ENCODE data around the gene STARD8.
"Not testable (repeated sequence)": the region's sequence is repeated elsewhere in the genome, so short reads cannot be mapped to it uniquely, and the experiment has no call there.

STARD8 gene

DNA sequence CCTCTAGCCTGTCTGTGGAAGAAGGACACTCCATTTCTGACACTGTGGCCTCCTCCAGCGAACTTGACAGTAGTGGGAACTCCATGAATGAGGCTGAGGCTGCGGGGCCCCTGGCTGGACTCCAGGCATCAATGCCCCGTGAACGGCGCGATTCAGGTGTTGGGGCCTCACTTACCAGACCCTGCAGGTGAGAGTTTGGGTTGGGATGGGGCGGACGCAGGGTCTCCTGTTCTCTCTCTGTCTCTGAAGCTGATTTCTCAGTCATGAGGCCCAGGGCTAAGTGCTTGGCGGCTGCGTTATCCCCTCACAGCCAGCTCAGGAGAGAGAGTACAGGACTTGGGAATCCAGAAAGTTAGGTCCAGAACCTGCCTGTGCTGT lies 71.0 kb downstream of the STARD8 start:
- DNase-seq, result no peak

DNA sequence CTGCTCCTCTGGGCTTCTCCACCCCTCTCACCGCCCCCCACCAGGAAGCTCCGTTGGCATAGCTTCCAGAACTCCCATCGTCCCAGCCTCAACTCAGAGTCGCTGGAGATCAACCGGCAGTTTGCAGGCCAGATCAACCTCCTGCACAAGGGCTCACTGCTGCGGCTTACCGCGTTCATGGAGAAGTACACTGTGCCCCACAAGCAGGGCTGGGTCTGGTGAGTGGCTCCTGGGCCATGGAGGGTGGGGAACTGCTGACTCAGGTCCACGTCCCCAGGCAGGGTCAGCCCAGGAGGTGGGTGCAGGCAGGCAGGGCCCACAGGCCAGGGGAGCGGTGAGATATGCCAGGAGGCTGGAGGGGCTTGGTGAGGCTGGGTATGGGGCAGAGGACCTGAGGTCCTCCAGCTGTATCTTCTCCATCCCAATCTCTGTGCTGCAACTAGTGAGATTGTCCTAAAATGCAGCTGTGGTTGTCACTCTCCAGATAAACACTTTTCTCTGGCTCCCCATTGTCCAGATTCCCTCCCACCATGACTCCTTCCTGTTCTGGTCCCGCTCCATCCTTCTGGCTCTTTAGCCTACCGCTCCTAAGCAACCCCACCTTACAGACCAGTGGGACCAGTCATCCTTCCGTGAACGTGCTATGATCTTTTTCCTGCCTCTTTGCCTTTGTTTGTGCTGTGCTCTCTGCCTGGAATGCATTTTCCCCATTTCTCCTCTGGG lies 71.9 kb downstream of the STARD8 start:
- DNase-seq, result no peak

DNA sequence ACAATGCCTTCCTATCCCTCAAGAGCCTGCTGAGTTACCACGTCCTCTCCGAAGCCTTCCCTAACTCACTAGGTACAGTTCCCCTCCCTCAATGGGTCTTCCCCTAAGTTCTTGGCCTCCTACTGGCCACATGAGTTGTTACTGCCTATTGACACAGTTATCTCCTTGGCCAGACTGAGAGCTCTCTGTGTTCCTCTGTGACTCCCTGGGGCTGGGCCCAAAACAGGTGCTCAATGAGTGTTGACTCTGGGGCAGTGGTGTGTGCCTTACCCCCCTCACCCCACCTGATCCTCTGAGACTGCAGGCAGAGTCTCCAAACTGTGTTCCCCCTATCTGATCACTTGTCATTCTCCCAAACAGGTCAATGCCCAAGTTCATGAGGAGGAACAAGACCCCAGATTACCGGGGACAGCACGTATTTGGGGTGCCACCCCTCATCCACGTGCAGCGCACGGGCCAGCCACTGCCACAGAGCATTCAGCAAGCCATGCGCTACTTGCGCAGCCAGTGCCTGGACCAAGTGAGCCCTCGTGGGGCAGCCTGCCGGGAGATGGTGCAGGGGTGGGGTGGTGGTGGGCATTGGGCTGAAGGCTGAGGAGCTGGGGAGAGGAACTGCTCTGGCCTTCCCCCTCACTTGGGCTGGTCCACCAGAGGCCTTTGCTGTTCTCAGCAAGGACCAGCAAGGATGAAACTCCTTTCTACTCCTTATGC lies 72.6 kb downstream of the STARD8 start:
- DNase-seq, result peak in 1 of 2 experiments; percentile 6

DNA sequence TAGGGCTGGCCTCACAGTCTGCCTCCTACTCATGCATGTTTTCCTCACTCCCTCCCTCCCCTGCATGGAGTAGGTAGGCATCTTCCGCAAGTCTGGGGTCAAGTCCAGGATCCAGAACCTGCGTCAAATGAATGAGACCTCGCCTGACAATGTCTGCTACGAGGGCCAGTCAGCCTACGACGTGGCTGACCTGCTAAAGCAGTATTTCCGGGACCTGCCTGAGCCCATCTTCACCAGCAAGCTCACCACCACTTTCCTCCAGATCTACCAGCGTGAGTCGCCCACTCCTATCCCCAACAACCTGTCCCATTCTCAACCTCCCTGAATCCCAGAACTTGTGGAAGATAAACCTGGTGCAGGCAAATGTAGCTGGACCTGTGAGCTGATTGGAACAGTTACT lies 73.4 kb downstream of the STARD8 start:
- no peak for DNase-seq

DNA sequence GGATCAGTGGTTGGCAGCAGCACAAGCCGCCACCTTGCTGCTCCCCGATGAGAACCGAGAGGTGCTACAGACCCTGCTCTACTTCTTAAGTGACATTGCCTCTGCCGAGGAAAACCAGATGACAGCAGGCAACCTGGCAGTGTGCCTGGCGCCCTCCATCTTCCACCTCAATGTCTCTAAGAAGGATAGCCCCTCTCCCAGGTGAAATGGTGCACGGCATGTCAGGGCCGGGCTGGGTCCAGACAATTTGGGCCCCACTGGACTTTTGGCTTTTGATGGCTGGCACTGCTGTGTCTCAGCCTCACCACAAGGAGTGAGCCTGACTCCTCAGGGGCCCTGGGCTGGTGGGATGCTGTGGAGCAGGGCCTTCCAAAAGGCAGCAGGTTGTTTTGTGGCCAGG lies 74.1 kb downstream of the STARD8 start:
- DNase-seq, result no peak

DNA sequence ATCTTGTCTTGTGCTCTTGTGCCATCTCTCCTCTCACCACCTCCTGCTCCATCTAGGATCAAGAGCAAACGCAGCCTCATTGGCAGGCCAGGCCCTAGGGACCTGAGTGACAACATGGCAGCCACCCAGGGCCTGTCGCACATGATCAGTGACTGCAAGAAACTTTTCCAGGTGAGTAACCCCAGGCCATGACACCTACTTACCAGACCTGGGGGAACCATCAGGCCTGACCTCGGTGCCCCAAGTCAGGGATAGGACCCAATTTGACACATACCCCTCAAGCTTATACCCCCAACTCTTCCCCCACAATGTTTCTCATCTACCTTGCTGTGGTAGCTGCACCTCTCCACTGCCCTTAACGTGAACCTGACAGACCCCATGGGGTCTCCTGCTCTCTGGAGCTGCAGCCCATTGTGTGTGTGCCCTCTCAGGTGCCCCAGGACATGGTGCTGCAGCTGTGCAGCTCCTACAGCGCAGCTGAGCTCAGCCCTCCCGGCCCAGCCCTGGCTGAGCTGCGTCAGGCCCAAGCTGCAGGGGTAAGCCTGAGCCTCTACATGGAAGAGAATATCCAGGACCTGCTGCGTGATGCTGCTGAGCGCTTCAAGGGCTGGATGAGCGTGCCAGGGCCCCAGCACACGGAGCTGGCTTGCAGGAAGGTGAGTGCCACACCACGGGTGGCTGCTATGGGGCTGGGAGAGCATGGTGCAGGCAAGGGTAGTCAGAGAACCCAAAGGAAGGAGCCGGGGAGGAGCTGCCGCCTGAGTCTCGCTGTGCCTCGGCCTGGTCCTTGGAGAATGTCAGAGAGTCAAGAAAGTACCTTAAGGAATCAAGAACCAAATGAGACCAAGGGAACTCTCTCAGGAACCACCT lies 74.8 kb downstream of the STARD8 start:
- no peak for DNase-seq

DNA sequence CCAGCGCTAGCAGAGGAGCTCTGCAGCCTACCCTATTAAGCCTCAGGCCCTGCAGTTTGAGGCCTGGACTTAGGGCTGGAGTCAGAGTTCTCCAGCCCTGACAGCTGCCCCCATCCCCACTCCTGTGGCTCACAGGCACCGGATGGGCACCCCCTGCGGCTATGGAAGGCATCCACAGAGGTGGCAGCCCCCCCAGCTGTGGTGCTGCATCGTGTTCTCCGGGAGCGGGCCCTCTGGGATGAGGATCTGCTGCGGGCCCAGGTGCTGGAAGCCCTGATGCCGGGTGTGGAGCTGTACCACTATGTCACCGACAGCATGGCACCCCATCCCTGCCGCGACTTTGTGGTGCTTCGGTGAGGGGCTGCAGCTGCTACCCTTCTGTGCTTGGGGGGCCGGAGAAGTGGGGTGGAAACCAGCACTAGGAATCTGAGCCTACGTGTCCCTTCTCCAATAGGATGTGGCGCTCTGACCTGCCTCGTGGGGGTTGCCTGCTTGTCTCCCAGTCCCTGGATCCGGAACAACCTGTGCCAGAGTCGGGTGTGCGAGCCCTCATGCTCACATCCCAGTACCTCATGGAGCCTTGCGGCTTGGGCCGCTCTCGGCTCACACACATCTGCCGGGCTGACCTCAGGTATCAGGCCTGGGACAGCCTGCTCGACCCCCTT lies 76.2 kb downstream of the STARD8 start:
- no peak for DNase-seq

DNA sequence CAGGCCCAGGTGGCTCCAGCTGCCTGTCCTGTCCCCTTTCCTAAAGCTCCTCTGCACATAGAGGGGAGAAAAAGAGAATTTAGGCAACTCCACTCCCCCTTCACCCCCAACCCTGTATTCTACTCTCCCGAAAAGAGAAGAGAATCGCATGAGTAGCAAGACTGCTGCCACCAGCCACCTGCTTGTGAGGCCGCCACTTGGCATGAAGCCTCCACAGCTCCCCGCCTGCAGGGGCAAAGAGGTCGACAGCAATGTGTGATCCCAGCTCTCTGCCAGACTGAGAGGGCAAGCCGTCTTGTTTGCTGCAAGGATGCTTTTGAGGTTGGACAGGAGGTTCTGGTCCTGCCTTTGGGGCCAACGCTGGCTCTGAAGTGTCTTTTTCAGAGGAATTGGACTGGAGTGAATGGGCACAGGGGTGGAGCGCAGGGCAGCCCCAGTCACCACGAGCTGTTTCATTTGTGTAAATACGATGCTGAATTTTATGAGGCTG lies 77.1 kb downstream of the STARD8 start:
- DNase-seq, result no peak

DNA sequence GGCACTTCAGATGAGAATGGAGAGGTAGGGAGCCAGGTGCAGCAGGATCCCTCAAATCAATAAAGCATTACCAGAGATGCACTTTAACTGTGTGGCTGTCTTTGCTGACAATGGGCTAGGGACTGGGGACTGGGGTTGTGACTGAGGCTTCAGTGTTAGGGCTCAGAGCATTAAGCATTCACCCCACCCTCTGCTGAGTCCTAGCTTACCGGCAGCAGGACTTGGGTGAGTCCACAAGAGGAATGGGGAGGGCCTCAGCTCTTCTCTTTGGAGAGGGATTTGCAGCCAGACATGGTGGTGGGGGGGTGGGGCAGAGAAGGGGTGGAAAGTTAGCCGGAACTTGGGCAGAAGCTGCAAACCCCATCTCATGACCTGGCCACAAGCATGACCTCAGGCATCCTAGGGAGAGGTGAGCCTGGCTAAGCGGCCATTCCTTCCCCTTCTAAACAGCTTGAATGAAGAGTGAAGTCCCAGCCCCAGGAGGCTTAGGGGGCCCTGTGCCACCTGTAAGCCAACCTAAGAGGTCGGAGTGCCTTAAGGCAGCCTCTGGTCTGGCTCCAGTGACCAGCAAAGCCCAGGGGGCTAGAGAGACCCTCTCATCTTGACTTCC lies 78.4 kb downstream of the STARD8 start:
- no peak for DNase-seq

DNA sequence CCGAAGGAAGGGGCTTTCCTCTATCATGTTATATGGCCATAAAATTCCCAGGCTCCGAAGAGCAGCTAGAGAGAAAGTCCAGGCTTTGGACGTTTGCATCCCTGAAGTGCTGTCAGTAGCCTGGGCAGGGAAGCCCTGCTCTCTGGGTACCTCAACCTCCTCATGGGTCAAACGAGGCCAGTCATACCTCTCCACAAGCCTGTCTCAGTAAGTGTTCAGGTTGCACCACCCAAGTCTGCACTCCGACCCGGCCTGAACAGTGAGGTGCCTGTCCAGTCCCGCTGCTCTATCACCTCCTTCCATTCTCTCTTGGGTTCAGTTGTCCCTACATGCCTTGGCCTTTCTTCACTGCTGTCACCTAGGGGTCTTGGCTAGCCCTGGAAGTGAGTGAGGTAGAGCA lies 78.9 kb downstream of the STARD8 start:
- no peak for DNase-seq

DNA sequence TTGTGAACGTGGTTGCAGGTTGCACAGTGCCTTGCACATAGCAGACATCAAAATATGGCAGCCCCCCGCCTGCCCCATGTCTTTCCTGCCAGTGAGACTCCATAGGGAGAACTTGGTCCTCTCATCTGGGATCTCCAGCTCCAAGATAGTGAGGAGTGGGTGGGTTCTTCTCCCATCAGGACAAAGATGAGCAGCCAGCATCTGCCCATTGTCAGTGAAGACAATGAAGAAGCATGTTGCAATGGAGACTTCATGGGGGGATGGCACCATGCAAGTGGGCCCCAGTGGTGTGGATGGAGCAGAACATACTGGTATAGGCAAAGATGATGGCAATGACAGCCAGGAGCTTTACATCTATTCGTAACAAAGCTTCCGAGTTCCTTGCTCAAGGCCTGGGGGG lies 80.2 kb downstream of the STARD8 start:
- DNase-seq, result no peak

DNA sequence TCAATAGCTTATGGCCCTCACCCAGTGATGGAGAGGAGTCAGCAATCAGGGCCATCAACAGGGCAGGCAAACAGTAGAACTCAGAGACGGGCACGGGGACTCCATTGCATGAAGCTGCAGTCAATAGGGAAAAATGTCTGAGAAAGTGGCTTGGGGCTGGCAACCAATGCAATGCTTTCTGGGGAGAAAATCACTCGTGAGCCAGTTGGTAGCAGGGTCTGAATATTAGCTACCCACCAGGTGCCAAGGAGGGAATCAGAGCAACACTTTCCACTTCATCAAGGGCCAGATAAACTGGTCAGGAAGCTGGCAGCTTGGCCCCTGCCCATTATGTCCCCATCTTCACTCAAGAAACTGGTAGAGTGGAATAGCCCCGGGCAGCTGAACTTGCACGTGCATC lies 80.7 kb downstream of the STARD8 start:
- DNase-seq, result no peak

DNA sequence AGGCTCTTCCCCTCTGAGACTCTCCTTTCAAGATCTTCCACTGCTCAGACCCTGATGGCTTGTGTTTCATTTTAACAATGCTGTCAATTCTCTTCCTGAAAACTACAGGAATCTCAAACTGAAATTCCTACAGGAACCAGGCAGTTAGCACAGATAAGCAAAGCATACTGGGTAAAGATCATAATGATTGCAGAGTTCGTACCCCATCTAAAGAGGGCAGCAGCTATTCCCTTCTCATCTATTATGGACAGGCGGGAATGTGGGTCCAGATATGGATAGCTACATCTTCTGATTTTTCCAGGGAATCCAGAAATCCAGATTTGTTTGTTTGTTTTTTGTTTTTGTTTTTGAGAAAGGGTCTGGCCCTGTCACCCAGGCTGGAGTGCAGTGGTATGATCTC lies 83.8 kb downstream of the STARD8 start:
- no peak for DNase-seq

DNA sequence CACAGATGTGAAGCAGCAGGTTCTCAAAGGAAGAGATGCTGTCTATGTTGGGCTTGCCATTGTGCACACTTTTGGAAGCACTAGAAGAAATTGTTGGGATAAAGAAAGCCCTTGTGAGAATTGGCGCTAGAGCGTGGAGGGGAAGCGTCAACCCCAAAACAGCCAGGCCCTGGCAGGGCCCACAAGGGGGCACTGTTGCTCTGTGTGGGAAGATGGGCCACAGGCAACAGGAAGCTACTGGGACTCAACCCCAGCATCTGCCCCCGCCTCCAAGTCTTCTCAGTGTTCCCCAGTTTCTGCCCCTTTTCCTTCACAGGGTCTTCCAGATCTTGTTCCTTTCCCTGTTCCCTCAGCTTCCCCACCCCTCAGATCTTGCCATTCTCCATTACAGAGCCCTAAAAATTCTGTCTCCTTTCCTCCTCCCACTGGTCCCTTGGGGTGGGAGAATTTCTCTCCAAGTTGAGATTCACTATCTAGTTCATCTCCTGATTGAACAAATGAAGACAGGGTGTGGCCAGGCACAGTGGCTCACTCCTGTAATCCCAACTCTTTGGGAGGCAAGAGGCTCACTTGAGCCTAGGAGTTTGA lies 85.5 kb downstream of the STARD8 start:
- peak; percentile 41 to 68 for DNase-seq

DNA sequence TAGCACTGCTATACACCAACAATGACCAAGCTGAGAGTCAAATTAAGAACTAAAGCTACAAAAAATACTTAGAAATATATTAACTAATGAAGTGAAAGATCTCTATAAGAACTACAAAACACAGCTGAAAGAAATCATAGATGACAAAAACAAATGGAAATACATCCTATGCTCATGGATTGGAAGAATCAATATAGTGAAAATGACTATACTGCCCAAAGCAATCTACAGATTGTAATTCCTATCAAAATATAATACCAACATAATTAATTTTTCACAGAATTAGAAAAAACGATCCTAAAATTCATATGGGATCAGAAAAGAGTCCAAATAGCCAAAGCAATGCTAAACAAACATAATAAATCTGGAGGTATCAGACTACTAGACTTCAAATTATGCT lies 87.8 kb downstream of the STARD8 start:
- no peak for DNase-seq

DNA sequence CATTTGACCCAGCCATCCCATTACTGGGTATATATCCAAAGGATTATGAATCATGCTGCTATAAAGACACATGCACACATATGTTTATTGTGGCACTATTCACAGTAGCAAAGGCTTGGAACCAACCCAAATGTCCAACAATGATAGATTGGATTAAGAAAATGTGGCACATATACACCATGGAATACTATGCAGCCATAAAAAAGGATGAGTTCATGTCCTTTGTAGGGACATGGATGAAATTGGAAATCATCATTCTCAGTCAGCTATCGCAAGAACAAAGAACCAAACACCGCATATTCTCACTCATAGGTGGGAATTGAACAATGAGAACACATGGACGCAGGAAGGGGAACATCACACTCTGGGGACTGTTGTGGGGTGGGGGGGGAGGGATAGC lies 94.4 kb downstream of the STARD8 start:
- DNase-seq, result not testable (repeated sequence)

DNA sequence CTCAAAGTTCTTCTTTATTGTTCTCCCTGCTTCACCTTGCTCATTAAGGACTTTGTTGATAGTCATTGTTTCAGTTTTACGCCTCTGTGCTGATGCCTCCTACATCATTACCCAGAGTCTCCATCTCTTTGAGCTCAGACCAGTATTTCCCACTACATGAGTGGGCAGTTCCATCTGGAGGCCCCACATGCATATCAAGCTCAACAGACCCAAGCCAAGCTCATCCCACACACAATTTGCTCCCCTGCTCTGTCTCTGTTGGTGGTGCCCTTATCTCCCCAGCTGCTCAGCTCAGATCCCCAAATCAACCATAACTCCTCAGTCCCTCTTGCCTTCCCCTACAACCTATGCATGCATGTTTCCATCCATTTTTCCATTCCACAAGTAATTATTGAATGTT lies 96.3 kb downstream of the STARD8 start:
- no peak for DNase-seq

DNA sequence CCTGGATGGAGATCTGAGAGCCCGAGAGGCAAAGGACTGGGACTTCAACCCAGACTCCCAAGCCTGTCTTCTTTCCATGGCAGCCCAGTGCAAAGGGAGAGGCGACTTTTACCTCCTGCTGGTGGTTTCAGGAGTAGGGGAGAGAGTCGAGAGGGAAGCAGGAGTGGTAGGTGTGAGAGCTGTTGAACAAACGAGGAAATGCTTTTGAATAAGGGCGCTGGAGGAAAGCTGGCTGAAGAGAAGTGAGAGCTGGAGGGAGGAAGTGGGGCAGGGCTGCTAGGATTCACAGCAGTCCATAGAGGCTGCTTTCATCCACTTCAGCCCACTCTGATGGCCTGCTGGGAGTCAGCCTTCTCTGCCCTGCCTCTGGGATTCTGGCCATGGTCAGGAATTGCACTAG lies 99.5 kb downstream of the STARD8 start:
- no peak for DNase-seq

DNA sequence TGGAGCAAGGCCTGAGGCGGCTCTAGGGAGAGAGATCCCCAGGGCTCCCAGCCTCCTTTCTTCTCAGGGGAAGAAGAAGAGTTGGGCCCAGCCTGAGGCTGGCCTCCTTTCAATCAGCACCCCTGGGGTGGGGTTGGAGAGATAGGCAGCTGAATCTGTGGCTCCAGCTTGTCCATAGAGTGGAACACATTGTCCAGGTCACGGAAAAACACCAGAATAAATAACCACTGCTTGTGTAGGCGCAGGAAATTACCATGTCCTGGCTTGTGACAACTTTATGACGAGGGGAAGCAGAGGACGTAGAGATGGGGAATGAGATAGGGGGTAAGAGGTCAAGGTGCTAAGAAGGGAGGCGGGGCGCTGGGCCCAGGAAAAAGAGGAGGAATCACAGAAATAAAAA lies 100.6 kb downstream of the STARD8 start:
- no peak for DNase-seq

DNA sequence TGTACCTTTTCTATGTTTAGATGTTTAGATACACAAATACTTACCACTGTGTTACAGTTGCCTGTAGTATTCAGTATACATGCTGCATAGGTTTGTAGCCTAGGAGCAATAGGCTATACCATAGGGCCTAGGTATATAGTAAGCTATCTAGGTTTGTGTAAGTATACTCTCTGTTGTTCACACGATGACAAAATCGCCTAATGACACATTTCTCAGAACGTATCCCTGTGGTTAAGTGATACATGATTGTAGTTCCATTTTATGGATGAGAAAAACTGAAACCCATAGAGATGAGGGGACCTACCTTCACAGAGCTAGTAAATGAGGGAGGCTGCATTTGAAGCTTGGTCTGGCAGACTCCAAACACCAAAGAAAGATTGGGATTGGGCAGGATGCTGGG lies 102.0 kb downstream of the STARD8 start:
- DNase-seq, result no peak

DNA sequence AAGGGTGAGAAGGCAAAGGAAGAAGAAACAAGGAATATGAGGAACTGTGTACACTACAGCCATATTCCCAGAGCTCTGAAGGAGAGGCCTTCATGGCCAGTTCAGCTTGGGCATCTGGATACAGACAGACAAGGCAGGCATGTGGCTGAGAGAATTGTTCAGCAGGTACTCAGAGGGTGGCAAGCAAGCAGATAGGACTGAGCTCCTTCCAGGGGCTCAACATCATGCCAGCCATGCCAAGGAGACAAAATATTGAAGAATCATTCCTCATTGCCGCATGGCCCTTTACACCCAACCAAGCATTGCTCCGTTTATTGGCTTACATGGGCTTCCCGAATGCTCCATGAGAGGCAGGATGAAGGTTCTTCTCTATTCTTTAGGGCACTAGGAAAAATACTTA lies 102.8 kb downstream of the STARD8 start:
- no peak for DNase-seq

DNA sequence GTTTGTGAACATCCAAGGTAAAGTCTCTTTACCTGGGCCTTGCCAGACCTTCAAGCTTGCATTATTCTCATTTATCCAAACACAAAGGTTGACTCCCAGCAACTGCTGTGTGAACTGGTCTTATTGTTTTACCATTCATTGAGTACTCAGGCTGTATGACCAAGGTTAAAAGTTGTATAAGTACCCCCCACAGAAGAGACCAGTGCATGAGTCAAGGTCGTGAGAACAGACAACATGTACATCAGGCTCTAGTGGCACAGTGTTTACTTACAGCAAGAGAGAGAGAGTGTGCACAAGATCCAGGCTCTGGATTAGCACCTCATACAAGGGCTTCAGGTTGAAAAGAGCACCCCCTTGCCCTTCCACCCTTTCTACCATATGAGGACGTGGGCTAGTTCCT lies 103.9 kb downstream of the STARD8 start:
- DNase-seq, result no peak

Measured in NCI-H524 (cell line).